HepG2 (cell line): ENCODE data around the gene SPPL2B. TPM values are rescaled to one million over a fixed set of nuclear protein-coding genes. Genes with fewer than 3 reads are reported as not detected.
A peak's percentile ranks its signal among the peaks of the same experiment; 100 is the strongest.

ENCODE experiments used
- CREB1 ChIP-seq, 2 experiments: fragments of 450-650 bp in 1 of 2; IDR thresholded peaks; 2 replicates each; pipeline ENCODE4 v1.6.1; 2016 to 2017; ENCODE audit warnings: control low read depth in 1 of 2, mild to moderate bottlenecking in 1 of 2, missing compliant biosample characterization in 1 of 2, missing genetic modification characterization in 1 of 2
- HOXA9 ChIP-seq: sonication (generic); formaldehyde crosslinking; IDR thresholded peaks from 2 replicates; pipeline ENCODE4 v1.8.1; 2022; ENCODE audit warnings: missing genetic modification reagents, mild to moderate bottlenecking, moderate library complexity, borderline replicate concordance
- RBM39 ChIP-seq: fragments of 200-400 bp; formaldehyde crosslinking; IDR thresholded peaks from one replicate; pipeline ENCODE4 v1.6.1; 2018; ENCODE audit warnings: antibody characterized with exemption, mild to moderate bottlenecking, low read depth, low read length; ENCODE audit not compliant: poor library complexity, severe bottlenecking
- SMAD3 ChIP-seq: sonication (generic); formaldehyde crosslinking; IDR thresholded peaks from 2 replicates; pipeline ENCODE4 v1.4.0; 2020; ENCODE audit warnings: missing genetic modification reagents
- SOX6 ChIP-seq, 2 experiments: fragments of 450-650 bp in 1 of 2; sonication (generic) in 1 of 2; formaldehyde crosslinking in 1 of 2; IDR thresholded peaks; 2 replicates each; pipeline versions ENCODE4 v1.4.0 to v1.6.1; 2017 to 2020; ENCODE audit warnings: antibody characterized with exemption in 1 of 2, mild to moderate bottlenecking in 1 of 2, missing genetic modification reagents in 1 of 2
- SP4 ChIP-seq: sonication (generic); formaldehyde crosslinking; IDR thresholded peaks from 2 replicates; pipeline ENCODE4 v1.8.1; 2023; ENCODE audit warnings: mild to moderate bottlenecking, missing genetic modification reagents
- SSRP1 ChIP-seq: IDR thresholded peaks from 2 replicates; pipeline ENCODE4 v1.6.1; 2016; ENCODE audit warnings: control low read depth
- ZNF3 ChIP-seq: IDR thresholded peaks from 2 replicates; pipeline ENCODE4 v1.7.0; 2017; ENCODE audit warnings: inconsistent platforms
- ZNF768 ChIP-seq: sonication (generic); formaldehyde crosslinking; IDR thresholded peaks from 2 replicates; pipeline ENCODE4 v1.4.0; 2020; ENCODE audit warnings: missing genetic modification reagents
- ZNF782 ChIP-seq: sonication (generic); formaldehyde crosslinking; IDR thresholded peaks from 2 replicates; pipeline ENCODE4 v1.4.0; 2020; ENCODE audit warnings: missing genetic modification reagents, mild to moderate bottlenecking, borderline replicate concordance
- ZNF792 ChIP-seq: IDR thresholded peaks from 2 replicates; pipeline ENCODE4 v1.6.1; 2016
- ZZZ3 ChIP-seq: sonication (generic); formaldehyde crosslinking; IDR thresholded peaks from 2 replicates; pipeline ENCODE4 v1.4.0; 2020; ENCODE audit warnings: missing genetic modification reagents, mild to moderate bottlenecking, borderline replicate concordance
- polyA plus RNA-seq, 8 experiments: library from polyadenylated mRNA; depleted of rRNA in 3 of 8; stranded (reverse) in 7 of 8; unstranded in 1 of 8; fragments of >200 nt; fragmentation: Illumina TruSeq in 4 of 8; extraction: Trizol in 4 of 8; gene quantifications; 2 replicates each; pipeline versions ENCODE4 v1.2.1 to v1.2.3, GENCODE V29; 2011 to 2016; ENCODE audit warnings: low read depth in 4 of 8, missing spikeins in 1 of 8, mixed read lengths in 1 of 8; ENCODE audit not compliant: insufficient read depth in 1 of 8
- total RNA-seq, 5 experiments: library from RNA; depleted of rRNA; stranded (reverse); fragments of >200 nt; fragmentation: Illumina TruSeq; extraction: Trizol; gene quantifications; 2 replicates each; pipeline ENCODE4 v1.2.3, GENCODE V29; 2016; ENCODE audit warnings: low read depth in 1 of 5
- TF ChIP-seq, protein P1 (sequence below): sonication (generic); formaldehyde crosslinking; IDR thresholded peaks from 2 replicates; pipeline ENCODE4 v1.8.1; 2023; ENCODE audit warnings: mild to moderate bottlenecking, moderate library complexity, missing genetic modification reagents
- TF ChIP-seq, protein P2 (sequence below): IDR thresholded peaks from 2 replicates; pipeline ENCODE4 v1.6.1; 2016; ENCODE audit warnings: low read depth, missing genetic modification reagents, missing compliant biosample characterization
- TF ChIP-seq, protein P3 (sequence below): sonication (generic); formaldehyde crosslinking; IDR thresholded peaks from 2 replicates; pipeline ENCODE4 v1.4.0; 2020; ENCODE audit warnings: missing genetic modification reagents, mild to moderate bottlenecking, borderline replicate concordance
- TF ChIP-seq, protein P4 (sequence below): IDR thresholded peaks from 2 replicates; pipeline ENCODE4 v1.6.1; 2016
- TF ChIP-seq, protein P5 (sequence below): sonication (generic); formaldehyde crosslinking; IDR thresholded peaks from 2 replicates; pipeline ENCODE4 v1.8.1; 2022; ENCODE audit warnings: low read depth, mild to moderate bottlenecking, missing genetic modification reagents
- TF ChIP-seq, protein P6 (sequence below): sonication (generic); formaldehyde crosslinking; IDR thresholded peaks from 2 replicates; pipeline ENCODE4 v1.8.0; 2022; ENCODE audit warnings: mild to moderate bottlenecking, missing genetic modification reagents, moderate library complexity

The SPPL2B gene
- total and polyA plus RNA-seq, 2 of the 13 experiments (the other 11 are each of a cell fraction or from before 2014, with no cell fraction given) = 14.9 to 15.2 TPM

DNA sequence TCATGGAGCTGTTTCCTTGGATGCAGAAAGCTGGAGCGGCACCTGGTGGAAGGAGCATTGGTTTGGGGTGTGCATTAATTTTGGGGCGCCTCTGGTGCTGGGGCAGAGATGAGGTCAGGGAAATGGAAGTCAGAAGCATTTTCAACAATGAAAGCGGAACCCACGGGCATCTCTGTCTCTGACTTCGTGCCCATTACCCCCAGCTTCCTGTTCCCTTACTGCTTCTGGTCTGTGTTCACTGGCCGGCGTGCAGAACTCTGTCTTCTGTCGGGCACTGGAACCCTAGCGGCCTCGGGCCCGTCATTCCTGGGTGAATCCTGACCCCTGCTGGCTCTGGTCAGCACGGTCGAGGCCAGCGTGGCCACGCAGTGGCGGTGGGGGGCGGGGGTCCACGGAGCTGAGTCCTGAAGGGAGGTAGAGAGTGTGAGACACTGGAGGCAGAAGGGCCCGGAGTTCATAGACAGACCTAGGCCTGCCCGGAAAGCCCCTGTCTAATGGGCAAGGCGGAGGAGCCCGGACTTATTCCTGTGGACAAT, 12.6 kb upstream of the SPPL2B start (continued):
- TF ChIP-seq ZNF782 (CRISPR knock-in tag) (no peak), CREB1 (IDR thresholded peaks at IDR 0.05) (no peak), CREB1 (CRISPR knock-in tag; IDR thresholded peaks at IDR 0.05) (no peak), SMAD3 (CRISPR knock-in tag) (no peak), SP4 (CRISPR knock-in tag) (no peak), ZNF792 (CRISPR knock-in tag) (no peak), SOX6 (IDR thresholded peaks at IDR 0.05) (no peak), SOX6 (CRISPR knock-in tag; IDR thresholded peaks at IDR 0.05) (no peak), ZNF768 (CRISPR knock-in tag) (peak; percentile 68; the same call in 1 of the 2 replicates), ZNF3 (CRISPR knock-in tag) (no peak), RBM39 (no peak), SSRP1 (CRISPR knock-in tag) (no peak), ZZZ3 (CRISPR knock-in tag) (no peak), HOXA9 (CRISPR knock-in tag) (no peak)
- TF ChIP-seq, protein P1, sequence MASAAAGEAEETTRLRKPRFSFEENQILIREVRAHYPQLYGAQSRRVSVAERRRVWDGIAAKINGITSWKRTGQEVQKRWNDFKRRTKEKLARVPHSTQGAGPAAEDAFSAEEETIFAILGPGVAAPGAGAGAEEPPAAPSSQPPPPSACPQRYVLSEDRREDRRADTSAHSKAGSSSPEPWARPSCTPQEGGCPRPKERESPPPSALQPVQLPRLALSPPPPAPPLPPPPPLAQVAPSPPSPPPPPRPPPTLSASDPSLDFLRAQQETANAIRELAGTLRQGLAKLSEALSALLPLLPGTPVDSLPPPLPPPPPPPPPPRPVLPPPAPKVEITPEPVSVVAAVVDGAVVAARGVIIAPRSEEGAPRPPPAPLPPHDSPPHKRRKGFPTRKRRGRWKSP (CRISPR knock-in tag) = no peak
- TF ChIP-seq, protein P2, sequence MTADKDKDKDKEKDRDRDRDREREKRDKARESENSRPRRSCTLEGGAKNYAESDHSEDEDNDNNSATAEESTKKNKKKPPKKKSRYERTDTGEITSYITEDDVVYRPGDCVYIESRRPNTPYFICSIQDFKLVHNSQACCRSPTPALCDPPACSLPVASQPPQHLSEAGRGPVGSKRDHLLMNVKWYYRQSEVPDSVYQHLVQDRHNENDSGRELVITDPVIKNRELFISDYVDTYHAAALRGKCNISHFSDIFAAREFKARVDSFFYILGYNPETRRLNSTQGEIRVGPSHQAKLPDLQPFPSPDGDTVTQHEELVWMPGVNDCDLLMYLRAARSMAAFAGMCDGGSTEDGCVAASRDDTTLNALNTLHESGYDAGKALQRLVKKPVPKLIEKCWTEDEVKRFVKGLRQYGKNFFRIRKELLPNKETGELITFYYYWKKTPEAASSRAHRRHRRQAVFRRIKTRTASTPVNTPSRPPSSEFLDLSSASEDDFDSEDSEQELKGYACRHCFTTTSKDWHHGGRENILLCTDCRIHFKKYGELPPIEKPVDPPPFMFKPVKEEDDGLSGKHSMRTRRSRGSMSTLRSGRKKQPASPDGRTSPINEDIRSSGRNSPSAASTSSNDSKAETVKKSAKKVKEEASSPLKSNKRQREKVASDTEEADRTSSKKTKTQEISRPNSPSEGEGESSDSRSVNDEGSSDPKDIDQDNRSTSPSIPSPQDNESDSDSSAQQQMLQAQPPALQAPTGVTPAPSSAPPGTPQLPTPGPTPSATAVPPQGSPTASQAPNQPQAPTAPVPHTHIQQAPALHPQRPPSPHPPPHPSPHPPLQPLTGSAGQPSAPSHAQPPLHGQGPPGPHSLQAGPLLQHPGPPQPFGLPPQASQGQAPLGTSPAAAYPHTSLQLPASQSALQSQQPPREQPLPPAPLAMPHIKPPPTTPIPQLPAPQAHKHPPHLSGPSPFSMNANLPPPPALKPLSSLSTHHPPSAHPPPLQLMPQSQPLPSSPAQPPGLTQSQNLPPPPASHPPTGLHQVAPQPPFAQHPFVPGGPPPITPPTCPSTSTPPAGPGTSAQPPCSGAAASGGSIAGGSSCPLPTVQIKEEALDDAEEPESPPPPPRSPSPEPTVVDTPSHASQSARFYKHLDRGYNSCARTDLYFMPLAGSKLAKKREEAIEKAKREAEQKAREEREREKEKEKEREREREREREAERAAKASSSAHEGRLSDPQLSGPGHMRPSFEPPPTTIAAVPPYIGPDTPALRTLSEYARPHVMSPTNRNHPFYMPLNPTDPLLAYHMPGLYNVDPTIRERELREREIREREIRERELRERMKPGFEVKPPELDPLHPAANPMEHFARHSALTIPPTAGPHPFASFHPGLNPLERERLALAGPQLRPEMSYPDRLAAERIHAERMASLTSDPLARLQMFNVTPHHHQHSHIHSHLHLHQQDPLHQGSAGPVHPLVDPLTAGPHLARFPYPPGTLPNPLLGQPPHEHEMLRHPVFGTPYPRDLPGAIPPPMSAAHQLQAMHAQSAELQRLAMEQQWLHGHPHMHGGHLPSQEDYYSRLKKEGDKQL (CRISPR knock-in tag) = no peak
- TF ChIP-seq, protein P3, sequence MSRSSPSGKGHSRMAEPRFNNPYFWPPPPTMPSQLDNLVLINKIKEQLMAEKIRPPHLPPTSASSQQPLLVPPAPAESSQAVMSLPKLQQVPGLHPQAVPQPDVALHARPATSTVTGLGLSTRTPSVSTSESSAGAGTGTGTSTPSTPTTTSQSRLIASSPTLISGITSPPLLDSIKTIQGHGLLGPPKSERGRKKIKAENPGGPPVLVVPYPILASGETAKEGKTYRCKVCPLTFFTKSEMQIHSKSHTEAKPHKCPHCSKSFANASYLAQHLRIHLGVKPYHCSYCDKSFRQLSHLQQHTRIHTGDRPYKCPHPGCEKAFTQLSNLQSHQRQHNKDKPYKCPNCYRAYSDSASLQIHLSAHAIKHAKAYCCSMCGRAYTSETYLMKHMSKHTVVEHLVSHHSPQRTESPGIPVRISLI (CRISPR knock-in tag) = no peak
- TF ChIP-seq, protein P4, sequence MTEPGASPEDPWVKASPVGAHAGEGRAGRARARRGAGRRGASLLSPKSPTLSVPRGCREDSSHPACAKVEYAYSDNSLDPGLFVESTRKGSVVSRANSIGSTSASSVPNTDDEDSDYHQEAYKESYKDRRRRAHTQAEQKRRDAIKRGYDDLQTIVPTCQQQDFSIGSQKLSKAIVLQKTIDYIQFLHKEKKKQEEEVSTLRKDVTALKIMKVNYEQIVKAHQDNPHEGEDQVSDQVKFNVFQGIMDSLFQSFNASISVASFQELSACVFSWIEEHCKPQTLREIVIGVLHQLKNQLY (CRISPR knock-in tag) = no peak
- TF ChIP-seq, protein P5, sequence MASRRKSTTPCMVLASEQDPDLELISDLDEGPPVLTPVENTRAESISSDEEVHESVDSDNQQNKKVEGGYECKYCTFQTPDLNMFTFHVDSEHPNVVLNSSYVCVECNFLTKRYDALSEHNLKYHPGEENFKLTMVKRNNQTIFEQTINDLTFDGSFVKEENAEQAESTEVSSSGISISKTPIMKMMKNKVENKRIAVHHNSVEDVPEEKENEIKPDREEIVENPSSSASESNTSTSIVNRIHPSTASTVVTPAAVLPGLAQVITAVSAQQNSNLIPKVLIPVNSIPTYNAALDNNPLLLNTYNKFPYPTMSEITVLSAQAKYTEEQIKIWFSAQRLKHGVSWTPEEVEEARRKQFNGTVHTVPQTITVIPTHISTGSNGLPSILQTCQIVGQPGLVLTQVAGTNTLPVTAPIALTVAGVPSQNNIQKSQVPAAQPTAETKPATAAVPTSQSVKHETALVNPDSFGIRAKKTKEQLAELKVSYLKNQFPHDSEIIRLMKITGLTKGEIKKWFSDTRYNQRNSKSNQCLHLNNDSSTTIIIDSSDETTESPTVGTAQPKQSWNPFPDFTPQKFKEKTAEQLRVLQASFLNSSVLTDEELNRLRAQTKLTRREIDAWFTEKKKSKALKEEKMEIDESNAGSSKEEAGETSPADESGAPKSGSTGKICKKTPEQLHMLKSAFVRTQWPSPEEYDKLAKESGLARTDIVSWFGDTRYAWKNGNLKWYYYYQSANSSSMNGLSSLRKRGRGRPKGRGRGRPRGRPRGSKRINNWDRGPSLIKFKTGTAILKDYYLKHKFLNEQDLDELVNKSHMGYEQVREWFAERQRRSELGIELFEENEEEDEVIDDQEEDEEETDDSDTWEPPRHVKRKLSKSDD (CRISPR knock-in tag) = peak; percentile 45; the same call in 1 of the 2 replicates
- TF ChIP-seq, protein P6, sequence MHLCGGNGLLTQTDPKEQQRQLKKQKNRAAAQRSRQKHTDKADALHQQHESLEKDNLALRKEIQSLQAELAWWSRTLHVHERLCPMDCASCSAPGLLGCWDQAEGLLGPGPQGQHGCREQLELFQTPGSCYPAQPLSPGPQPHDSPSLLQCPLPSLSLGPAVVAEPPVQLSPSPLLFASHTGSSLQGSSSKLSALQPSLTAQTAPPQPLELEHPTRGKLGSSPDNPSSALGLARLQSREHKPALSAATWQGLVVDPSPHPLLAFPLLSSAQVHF (CRISPR knock-in tag) = no peak
